ENCODE results near the gene RABGGTA.

The RABGGTA gene

GRCh38 chr14:24281636-24282035 is 10.2 kb upstream of the RABGGTA start:
- Mint-ChIP-seq H3K4me3 (no peak overlapping the region), H3K9me3 (no peaks in the 10 kb centered on the region), H3K27me3 (no peaks in the 10 kb centered on the region), H3K36me3 (ENCODE audit: insufficient read depth) (peaks cover 2% of the 10 kb centered on the region), H3K4me1 (ENCODE audit: low read depth in 2 of 2) (peaks cover 13 to 15% of the 10 kb centered on the region in 2 donors), H3K27ac (peak overlapping the region in 1 of 2 donors; percentile 9)
- DNase-seq (no peak), ATAC-seq (replicated peaks) (no peak)

- no peak for DNase-seq
- H3K36me3 Mint-ChIP-seq (ENCODE audit: insufficient read depth): peaks cover 2% of the 10 kb centered on the region
- peaks cover 13 to 15% of the 10 kb centered on the region in 2 donors for H3K4me1 Mint-ChIP-seq (ENCODE audit: low read depth in 2 of 2)
- H3K27ac Mint-ChIP-seq: peak overlapping the region in 1 of 2 donors; percentile 90
- no peak overlapping the region for H3K4me3 Mint-ChIP-seq
- no peaks in the 10 kb centered on the region for H3K9me3 Mint-ChIP-seq
- ATAC-seq (replicated peaks): no peak
- H3K27me3 Mint-ChIP-seq: no peaks in the 10 kb centered on the region
Observed at GRCh38 chr14:24280797-24281460, 9.5 kb upstream of the RABGGTA start.

GRCh38 chr14:24279301-24280186 is 8.1 kb upstream of the RABGGTA start:
- H3K4me1 Mint-ChIP-seq (ENCODE audit: low read depth in 2 of 2): peaks cover 13 to 15% of the 10 kb centered on the region in 2 donors
- H3K27me3 Mint-ChIP-seq: no peaks in the 10 kb centered on the region
- peak overlapping the region; percentile 27 to 66 for H3K27ac Mint-ChIP-seq
- ATAC-seq (replicated peaks) (peak; percentile 91), DNase-seq (peak in 1 of 3 experiments; percentile 26)
- H3K4me3 Mint-ChIP-seq: no peak overlapping the region
- no peaks in the 10 kb centered on the region for H3K9me3 Mint-ChIP-seq
- H3K36me3 Mint-ChIP-seq (ENCODE audit: insufficient read depth): peaks cover 2% of the 10 kb centered on the region

DNA sequence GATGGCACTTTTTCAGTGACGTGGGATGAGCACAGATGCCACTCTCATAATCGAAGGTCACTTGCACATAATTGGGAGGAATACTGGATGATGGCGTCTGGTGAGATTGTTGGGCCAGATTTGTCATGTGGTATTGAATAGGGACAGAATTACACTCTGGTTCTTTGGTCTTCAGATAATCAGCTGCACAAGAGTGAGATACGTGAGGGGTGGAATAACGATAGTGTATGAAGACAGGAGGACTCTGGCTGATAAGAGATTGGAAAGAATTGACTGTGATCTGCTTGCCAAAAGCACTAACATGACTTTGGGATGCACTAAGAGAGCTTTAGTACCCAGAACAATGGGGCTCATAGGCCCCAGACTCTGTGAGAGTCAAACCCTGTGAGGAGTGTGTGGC is 7.0 kb upstream of the RABGGTA start:
- Mint-ChIP-seq H3K27me3 (no peaks in the 10 kb centered on the region), H3K9me3 (no peaks in the 10 kb centered on the region), H3K4me3 (no peak overlapping the region), H3K36me3 (ENCODE audit: insufficient read depth) (peaks cover 2% of the 10 kb centered on the region), H3K4me1 (ENCODE audit: low read depth in 2 of 2) (peaks cover 13 to 15% of the 10 kb centered on the region in 2 donors), H3K27ac (peak overlapping the region in 1 of 2 donors; percentile 27)
- ATAC-seq (replicated peaks) (no peak), DNase-seq (no peak)

- DNase-seq (no peak), ATAC-seq (replicated peaks) (no peak)
- Mint-ChIP-seq H3K36me3 (ENCODE audit: insufficient read depth) (peaks cover 2% of the 10 kb centered on the region), H3K4me3 (no peak overlapping the region), H3K4me1 (ENCODE audit: low read depth in 2 of 2) (peaks cover 14 to 15% of the 10 kb centered on the region in 2 donors), H3K9me3 (no peaks in the 10 kb centered on the region), H3K27ac (peak overlapping the region in 1 of 2 donors; percentile 27), H3K27me3 (no peaks in the 10 kb centered on the region)
Observed at GRCh38 chr14:24277606-24278321, 6.4 kb upstream of the RABGGTA start.

GRCh38 chr14:24277071-24277470 is 5.7 kb upstream of the RABGGTA start:
- Mint-ChIP-seq H3K9me3 (no peaks in the 10 kb centered on the region), H3K36me3 (ENCODE audit: insufficient read depth) (peaks cover 2% of the 10 kb centered on the region), H3K4me3 (no peak overlapping the region), H3K4me1 (ENCODE audit: low read depth in 2 of 2) (peaks cover 19 to 21% of the 10 kb centered on the region in 2 donors), H3K27me3 (no peaks in the 10 kb centered on the region), H3K27ac (peak overlapping the region in 1 of 2 donors; percentile 7)
- ATAC-seq (replicated peaks) (no peak), DNase-seq (no peak)

DNA sequence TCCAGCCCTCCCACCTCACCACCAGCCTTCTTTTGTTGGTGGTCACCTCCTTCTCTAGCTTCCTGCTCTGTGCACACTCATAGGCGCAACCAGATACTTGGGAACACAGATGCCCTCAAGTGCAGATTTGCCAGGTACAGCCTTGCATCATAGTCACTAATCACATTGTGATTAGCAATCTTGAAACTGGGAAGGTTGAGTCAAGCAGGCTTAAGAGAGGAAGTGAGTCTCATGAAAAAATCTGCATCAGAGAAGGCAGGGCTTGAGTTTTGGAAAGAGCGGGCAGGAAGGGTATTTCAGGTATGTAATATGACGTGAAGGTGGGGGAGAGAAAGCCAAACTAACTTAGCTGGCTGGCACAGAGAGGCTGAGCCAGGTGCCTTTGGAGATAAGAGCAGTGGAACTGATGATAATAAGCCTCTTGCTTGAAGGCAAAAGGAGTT is 2.7 kb upstream of the RABGGTA start:
- no peaks in the 10 kb centered on the region for H3K9me3 Mint-ChIP-seq
- DNase-seq (no peak), ATAC-seq (replicated peaks) (no peak)
- H3K4me3 Mint-ChIP-seq: no peak overlapping the region
- peak overlapping the region in 1 of 2 donors; percentile 53 for H3K27ac Mint-ChIP-seq
- peaks cover 13% of the 10 kb centered on the region for H3K36me3 Mint-ChIP-seq (ENCODE audit: insufficient read depth)
- H3K4me1 Mint-ChIP-seq (ENCODE audit: low read depth in 2 of 2): peaks cover 25 to 27% of the 10 kb centered on the region in 2 donors
- H3K27me3 Mint-ChIP-seq: no peaks in the 10 kb centered on the region

DNA sequence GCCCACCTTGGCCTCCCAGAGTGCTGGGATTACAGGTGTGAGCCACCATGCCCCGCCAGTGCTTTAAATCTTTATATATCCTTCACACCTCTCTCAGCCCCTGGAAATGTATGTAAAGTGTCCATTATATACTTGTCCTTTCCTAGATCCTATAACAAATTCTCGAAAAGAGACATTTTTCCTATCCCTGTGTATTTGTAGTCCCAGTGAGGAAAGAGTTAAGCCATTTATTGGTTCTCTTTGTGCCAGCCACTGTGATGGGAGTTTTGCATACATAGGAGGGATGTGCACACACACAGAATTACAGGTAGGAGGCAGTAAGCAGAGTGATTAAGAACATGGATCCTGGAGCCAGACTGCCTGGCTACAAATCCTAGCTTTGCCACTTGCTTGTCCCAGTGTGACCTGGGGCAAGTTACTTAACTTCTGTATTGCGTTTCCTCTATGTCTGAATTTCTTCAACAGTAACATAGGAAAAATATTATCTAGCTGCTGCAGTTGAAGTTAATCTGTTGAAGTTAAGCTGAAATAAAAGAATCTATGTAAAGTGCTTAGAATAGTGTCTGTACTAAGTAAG is 2.1 kb upstream of the RABGGTA start:
- Mint-ChIP-seq H3K4me3 (no peak overlapping the region), H3K36me3 (ENCODE audit: insufficient read depth) (peaks cover 18% of the 10 kb centered on the region), H3K27me3 (no peaks in the 10 kb centered on the region), H3K4me1 (ENCODE audit: low read depth in 2 of 2) (peaks cover 21 to 27% of the 10 kb centered on the region in 2 donors), H3K27ac (peak overlapping the region; percentile 80 to 94), H3K9me3 (no peaks in the 10 kb centered on the region)
- DNase-seq: no peak
- ATAC-seq (replicated peaks): no peak

GRCh38 chr14:24272467-24272866 is 1.1 kb upstream of the RABGGTA start:
- Mint-ChIP-seq H3K9me3 (no peaks in the 10 kb centered on the region), H3K4me3 (peak overlapping the region; percentile 83 to 93), H3K27me3 (no peaks in the 10 kb centered on the region), H3K4me1 (ENCODE audit: low read depth in 2 of 2) (peaks cover 17 to 27% of the 10 kb centered on the region in 2 donors), H3K36me3 (ENCODE audit: insufficient read depth) (peaks cover 23% of the 10 kb centered on the region), H3K27ac (peak overlapping the region; percentile 80 to 94)
- ATAC-seq (replicated peaks) (no peak), DNase-seq (no peak)

DNA sequence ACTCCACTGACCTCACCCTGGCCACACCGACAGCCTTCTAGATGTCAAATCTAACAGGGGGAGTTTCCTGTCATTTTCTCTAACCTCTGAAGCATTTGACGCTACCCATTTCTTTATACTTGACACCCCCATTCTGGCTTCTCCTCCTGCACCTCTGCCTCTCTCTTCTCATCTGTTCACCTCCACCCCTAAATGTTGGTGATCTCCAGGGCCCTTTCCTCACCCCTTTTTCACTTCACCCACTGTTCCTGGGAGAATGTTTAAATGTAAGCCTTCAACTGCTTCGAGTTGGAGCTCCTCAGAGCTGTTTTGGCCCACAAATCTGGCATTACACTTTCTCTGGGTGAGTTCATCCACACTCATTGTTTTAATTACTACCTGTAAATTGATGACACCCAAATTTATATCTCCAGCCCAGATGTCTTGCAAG is 452 bp upstream of the RABGGTA start:
- Mint-ChIP-seq H3K27ac (peak overlapping the region; percentile 80 to 94), H3K9me3 (no peaks in the 10 kb centered on the region), H3K36me3 (ENCODE audit: insufficient read depth) (peaks cover 26% of the 10 kb centered on the region), H3K4me1 (ENCODE audit: low read depth in 2 of 2) (peaks cover 22 to 33% of the 10 kb centered on the region in 2 donors), H3K4me3 (peak overlapping the region; percentile 83 to 93), H3K27me3 (no peaks in the 10 kb centered on the region)
- DNase-seq: no peak
- no peak for ATAC-seq (replicated peaks)

GRCh38 chr14:24270537-24271133 is 762 bp downstream of the RABGGTA start:
- Mint-ChIP-seq H3K4me3 (peak overlapping the region; percentile 83 to 93), H3K27me3 (no peaks in the 10 kb centered on the region), H3K27ac (peak overlapping the region; percentile 80 to 94), H3K36me3 (ENCODE audit: insufficient read depth) (peaks cover 34% of the 10 kb centered on the region), H3K9me3 (no peaks in the 10 kb centered on the region), H3K4me1 (ENCODE audit: low read depth in 2 of 2) (peaks cover 24 to 34% of the 10 kb centered on the region in 2 donors)
- ATAC-seq (replicated peaks): peak; percentile 2
- no peak for DNase-seq

- ATAC-seq (replicated peaks): no peak
- Mint-ChIP-seq H3K4me3 (peak overlapping the region; percentile 83 to 93), H3K36me3 (ENCODE audit: insufficient read depth) (peaks cover 34% of the 10 kb centered on the region)
Observed at GRCh38 chr14:24269910-24270536, 1.4 kb downstream of the RABGGTA start.

More at GRCh38 chr14:24269910-24270536, 1.4 kb downstream of the RABGGTA start:
- Mint-ChIP-seq H3K27me3 (no peaks in the 10 kb centered on the region), H3K9me3 (no peaks in the 10 kb centered on the region), H3K4me1 (ENCODE audit: low read depth in 2 of 2) (peaks cover 24 to 34% of the 10 kb centered on the region in 2 donors), H3K27ac (peak overlapping the region in 1 of 2 donors; percentile 94)
- DNase-seq: no peak

All from effector memory CD8-positive, alpha-beta T cell (primary cell).